GM12864 (cell line): ENCODE results near the gene LSG1.

Experiments
- DNase-seq: peaks from one replicate; pipeline ENCODE4 v3.0.0-alpha.2; 2011; ENCODE audit warnings: low read depth
- H3K4me3 ChIP-seq: 2 replicates; pipeline ENCODE4 v1.5.1; 2011; ENCODE audit warnings: mild to moderate bottlenecking, low read depth, low read length, control low read depth
- TF ChIP-seq, protein P1 (sequence below): IDR thresholded peaks from 2 replicates; pipeline ENCODE4 v1.5.1; 2011; ENCODE audit warnings: low read depth, mild to moderate bottlenecking, moderate library complexity, low read length, control low read depth, inconsistent platforms; ENCODE audit errors: missing control alignments

Gene LSG1

GRCh38 chr3:194673761-194674160 lies 1.8 kb upstream of the LSG1 start:
- no peak overlapping the region for H3K4me3 ChIP-seq
- TF ChIP-seq, protein P1, sequence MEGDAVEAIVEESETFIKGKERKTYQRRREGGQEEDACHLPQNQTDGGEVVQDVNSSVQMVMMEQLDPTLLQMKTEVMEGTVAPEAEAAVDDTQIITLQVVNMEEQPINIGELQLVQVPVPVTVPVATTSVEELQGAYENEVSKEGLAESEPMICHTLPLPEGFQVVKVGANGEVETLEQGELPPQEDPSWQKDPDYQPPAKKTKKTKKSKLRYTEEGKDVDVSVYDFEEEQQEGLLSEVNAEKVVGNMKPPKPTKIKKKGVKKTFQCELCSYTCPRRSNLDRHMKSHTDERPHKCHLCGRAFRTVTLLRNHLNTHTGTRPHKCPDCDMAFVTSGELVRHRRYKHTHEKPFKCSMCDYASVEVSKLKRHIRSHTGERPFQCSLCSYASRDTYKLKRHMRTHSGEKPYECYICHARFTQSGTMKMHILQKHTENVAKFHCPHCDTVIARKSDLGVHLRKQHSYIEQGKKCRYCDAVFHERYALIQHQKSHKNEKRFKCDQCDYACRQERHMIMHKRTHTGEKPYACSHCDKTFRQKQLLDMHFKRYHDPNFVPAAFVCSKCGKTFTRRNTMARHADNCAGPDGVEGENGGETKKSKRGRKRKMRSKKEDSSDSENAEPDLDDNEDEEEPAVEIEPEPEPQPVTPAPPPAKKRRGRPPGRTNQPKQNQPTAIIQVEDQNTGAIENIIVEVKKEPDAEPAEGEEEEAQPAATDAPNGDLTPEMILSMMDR, result no peak
- DNase-seq, result no peak

DNA sequence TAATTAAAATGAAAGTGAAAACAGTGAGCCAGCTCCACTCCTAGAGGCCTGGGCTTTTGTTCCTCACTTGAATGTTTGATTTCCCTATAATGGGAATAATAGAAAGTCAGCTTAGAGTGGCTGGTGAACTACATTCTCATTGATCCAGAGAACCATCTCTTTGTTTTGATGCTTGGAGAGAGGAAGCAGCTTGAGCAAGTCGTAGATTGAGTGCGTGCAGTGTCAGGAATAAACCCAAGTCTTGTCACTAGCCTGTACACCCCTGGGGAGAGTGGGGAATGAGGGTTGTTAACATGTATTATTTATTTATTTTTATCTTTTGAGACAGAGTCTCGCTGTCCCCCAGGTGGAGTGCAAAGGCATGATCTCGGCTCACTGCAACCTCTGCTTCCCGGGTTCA lies 885 bp upstream of the LSG1 start:
- TF ChIP-seq, protein P1, result no peak
- DNase-seq, result no peak
- peak overlapping the region; percentile 98 for H3K4me3 ChIP-seq

DNA sequence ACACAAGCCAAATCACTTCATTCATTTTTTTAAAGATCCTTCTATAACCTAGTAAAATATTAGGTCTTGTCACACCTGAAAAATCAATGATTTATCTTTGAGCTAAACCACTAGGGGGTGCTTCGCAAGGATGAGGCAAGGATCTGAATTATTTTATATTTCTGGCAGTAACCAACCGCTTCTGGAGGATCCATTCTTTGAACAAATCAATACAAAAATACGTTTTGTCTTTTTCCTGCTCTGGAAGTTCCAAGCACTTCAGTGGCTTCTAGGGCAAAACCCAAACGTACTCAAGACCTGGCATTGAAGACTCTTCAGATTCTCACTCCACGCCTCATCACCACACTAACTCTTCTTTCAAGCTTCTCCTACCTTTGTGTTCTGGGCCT lies 486 bp downstream of the LSG1 start:
- no peak for DNase-seq
- peak overlapping the region; percentile 98 for H3K4me3 ChIP-seq
- TF ChIP-seq, protein P1, result peak; percentile 61

DNA sequence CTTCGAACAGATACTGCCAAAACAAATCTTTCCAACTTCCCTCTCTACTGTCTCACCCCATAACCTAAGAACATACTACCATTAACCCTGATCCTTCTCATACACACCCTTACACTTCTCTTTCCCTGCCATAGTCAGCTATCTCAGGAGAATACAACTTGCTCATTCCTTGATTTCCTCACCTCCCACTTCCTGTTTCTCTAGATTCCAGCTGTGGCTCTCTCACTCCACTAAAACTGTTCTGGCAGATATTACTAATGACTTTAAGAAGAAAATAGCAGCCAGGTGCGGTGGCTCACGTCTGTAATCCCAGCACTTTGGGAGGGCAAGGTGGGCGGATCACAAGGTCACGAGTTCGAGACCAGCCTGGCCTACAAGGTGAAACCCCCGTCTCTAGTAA lies 4.6 kb downstream of the LSG1 start:
- H3K4me3 ChIP-seq, result no peak overlapping the region
- TF ChIP-seq, protein P1, result no peak
- DNase-seq, result no peak

- H3K4me3 ChIP-seq, result no peak overlapping the region
- TF ChIP-seq, protein P1, result no peak
- no peak for DNase-seq
Observed at GRCh38 chr3:194664857-194665256, 7.1 kb downstream of the LSG1 start.

- TF ChIP-seq, protein P1, result no peak
- no peak for DNase-seq
- H3K4me3 ChIP-seq, result no peak overlapping the region
Observed at GRCh38 chr3:194661946-194662345, 10.0 kb downstream of the LSG1 start.

DNA sequence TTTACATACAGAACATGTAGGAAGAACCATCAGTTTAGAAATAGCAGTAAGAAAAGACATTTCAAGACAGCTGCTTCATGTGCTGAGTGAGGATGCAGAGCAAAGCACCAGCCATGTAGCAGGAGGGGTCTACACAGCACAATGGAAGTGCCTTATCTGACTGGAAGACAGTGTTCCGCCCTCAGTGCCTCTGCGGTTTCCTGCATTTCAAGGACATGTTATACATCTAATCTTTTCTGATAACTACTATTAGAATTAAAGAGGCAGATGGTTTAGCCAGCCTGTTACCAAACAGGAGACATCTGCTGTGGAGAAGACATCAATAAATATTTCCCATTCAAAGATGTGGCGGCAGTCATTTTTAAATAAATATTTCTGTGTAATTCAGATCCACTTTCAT lies 10.6 kb downstream of the LSG1 start:
- no peak for DNase-seq
- no peak overlapping the region for H3K4me3 ChIP-seq
- TF ChIP-seq, protein P1, result no peak
